Stimulated activated naive CD8-positive, alpha-beta T cell treated with anti-CD3 and anti-CD28 coated beads, Interleukin-15, amount 100 ng/mL, for 72 hours (primary cell): ENCODE measurements around the gene ABHD2.
"Not testable (repeated sequence)": the region's sequence is repeated elsewhere in the genome, so short reads cannot be mapped to it uniquely, and the experiment has no call there.

Experiments
- ATAC-seq: fragments of 150-1000 bp; cut with Tn5 transposase; 2 replicates; pipeline ENCODE4 v1.10.0; 2021; ENCODE audit warnings: mild to moderate bottlenecking, moderate library complexity
- DNase-seq, 2 donors: peaks; one replicate each; pipeline ENCODE4 v3.0.0; 2021 to 2022
- H3K27ac Mint-ChIP-seq, 2 donors: one replicate each; pipeline ENCODE4 v1.8.0; 2022; ENCODE audit warnings: mild to moderate bottlenecking in 2 of 2, mixed read lengths in 2 of 2, moderate library complexity in 2 of 2
- H3K27me3 Mint-ChIP-seq: one replicate; pipeline ENCODE4 v1.8.0; 2022; ENCODE audit warnings: mixed read lengths
- H3K4me1 Mint-ChIP-seq: one replicate; pipeline ENCODE4 v1.8.0; 2022; ENCODE audit warnings: mild to moderate bottlenecking, mixed read lengths
- H3K4me3 Mint-ChIP-seq, 2 donors: one replicate each; pipeline ENCODE4 v1.8.0; 2022; ENCODE audit warnings: mild to moderate bottlenecking in 2 of 2, mixed read lengths in 2 of 2, moderate library complexity in 1 of 2
- H3K9me3 Mint-ChIP-seq, 2 donors: one replicate each; pipeline ENCODE4 v1.8.0; 2022; ENCODE audit warnings: mixed read lengths in 2 of 2

Gene ABHD2, protein sequence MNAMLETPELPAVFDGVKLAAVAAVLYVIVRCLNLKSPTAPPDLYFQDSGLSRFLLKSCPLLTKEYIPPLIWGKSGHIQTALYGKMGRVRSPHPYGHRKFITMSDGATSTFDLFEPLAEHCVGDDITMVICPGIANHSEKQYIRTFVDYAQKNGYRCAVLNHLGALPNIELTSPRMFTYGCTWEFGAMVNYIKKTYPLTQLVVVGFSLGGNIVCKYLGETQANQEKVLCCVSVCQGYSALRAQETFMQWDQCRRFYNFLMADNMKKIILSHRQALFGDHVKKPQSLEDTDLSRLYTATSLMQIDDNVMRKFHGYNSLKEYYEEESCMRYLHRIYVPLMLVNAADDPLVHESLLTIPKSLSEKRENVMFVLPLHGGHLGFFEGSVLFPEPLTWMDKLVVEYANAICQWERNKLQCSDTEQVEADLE

DNA sequence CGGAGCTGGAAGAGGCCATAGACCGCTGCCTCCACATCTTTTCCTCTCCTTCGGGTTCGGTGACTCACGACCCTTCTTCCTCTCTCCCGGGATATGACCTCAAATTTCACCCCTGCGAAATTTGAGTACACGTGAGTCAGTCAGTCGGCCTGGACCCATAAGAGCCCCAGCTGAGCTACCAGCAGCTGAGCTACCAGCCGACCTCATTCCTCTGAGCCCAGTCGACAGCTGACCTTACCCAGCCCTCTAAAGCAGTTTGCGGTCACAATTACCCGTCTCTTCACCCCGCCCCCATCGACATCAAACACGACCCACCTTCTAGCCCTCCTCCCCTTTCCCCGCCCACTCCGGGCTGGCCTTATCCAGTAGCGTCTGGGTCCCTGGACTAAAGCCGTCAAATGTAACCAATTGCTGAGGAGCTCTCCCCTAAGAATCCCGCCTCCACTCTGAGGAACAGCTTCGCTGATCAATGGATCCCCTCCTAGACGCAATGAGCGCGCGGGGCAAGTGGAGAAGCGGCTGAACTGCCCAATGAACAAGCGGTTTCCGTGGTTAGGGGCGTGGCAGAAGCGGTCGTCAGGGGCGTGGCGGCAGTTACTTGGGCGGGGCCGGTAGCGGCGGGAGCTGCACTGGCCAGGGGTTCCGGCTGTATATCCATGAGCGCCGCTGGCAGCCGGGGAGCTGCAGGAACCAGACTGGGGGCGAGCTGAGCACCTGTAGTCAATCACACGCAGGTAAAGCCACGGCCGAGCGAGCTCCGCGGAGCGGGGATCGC is at the start of gene ABHD2:
Gene ABHD2 (plus strand): TSS at position 627 of the 775 bp plus-strand sequence. CDS start 27,872 bp downstream, outside the sequence.
- H3K4me3 Mint-ChIP-seq: no peak within 1 kb of the TSS

DNA sequence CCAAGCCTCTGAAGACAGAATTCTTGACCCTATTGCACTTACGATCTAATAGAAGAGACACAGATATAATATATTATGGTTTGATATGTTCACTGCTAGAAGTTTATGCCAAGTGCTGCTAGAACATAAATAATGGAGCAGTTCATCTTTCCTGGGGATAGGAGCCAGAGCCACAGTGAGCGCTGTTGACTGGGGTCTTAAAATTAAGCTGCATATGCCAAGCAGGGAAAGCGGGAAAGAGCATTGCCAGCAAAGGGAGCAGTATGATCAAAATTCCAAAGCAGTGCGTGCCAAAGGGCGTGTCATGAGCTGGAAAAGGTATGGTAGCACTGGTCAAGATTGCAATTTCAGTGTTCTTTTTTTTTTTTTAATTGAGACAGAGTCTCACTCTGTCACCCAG is 49.1 kb upstream of the ABHD2 start:
- peaks cover 7% of the 10 kb centered on the region for H3K27me3 Mint-ChIP-seq

More for the DNA sequence above, at the start of gene ABHD2:
- Mint-ChIP-seq H3K27me3 (no peaks in the 10 kb centered on the region), H3K9me3 (no peaks in the 10 kb centered on the region), H3K27ac (no peak within 1 kb of the TSS), H3K4me1 (peaks cover 38% of the 10 kb centered on the region)
- ATAC-seq: peak; percentile 98
- DNase-seq: peak; percentile 98 to 99

DNA sequence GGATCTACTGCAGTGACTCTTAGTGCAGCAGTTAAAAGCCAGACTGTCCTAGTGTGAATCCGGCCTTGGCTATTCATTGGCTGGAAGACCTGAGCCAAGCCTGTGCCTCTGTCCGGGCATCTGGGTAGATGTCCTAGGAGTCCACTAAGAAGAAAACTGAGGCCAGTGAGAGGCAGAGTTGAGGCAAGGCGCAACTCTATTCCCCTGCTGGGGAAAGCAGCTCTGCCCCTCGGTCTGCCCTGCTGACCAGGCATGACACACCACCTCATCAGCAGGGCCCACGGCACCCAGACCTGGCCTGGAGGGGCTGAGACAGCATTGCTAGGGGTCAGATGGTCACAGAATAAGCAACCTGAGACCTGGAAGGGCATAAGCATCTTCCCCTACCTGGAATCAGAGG is 46.7 kb upstream of the ABHD2 start:
- peaks cover 5% of the 10 kb centered on the region for H3K4me1 Mint-ChIP-seq
- ATAC-seq (no peak), DNase-seq (no peak)
- peaks cover 7% of the 10 kb centered on the region for H3K27me3 Mint-ChIP-seq
- no peak overlapping the region for H3K27ac Mint-ChIP-seq
- no peaks in the 10 kb centered on the region for H3K9me3 Mint-ChIP-seq
- no peak overlapping the region for H3K4me3 Mint-ChIP-seq

More for the DNA sequence above, 49.1 kb upstream of the ABHD2 start:
- no peak for ATAC-seq
- Mint-ChIP-seq H3K27ac (no peak overlapping the region), H3K4me1 (peaks cover 5% of the 10 kb centered on the region), H3K9me3 (no peaks in the 10 kb centered on the region), H3K4me3 (no peak overlapping the region)
- no peak for DNase-seq

DNA sequence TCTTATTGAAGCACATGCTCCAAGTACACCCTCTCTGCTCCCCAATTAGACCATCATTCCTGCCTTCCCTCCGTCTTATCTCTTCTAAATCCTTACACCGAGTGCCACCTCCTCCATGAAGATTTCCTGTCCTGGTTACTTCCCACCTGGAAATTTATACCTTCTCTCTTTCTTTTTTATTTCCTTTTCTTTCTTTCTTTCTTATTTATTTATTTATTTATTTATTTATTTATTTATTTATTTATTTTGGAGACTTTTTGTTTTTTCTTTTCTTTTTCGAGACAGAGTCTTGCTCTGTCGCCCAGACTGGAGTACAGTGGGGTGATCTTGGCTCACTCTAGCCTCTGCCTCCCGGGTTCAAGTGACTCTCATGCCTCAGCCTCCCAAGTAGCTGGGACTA is 45.9 kb upstream of the ABHD2 start:
- Mint-ChIP-seq H3K27me3 (peaks cover 7% of the 10 kb centered on the region), H3K27ac (no peak overlapping the region), H3K4me1 (peaks cover 5% of the 10 kb centered on the region), H3K9me3 (no peaks in the 10 kb centered on the region), H3K4me3 (no peak overlapping the region)
- no peak for ATAC-seq
- no peak for DNase-seq

DNA sequence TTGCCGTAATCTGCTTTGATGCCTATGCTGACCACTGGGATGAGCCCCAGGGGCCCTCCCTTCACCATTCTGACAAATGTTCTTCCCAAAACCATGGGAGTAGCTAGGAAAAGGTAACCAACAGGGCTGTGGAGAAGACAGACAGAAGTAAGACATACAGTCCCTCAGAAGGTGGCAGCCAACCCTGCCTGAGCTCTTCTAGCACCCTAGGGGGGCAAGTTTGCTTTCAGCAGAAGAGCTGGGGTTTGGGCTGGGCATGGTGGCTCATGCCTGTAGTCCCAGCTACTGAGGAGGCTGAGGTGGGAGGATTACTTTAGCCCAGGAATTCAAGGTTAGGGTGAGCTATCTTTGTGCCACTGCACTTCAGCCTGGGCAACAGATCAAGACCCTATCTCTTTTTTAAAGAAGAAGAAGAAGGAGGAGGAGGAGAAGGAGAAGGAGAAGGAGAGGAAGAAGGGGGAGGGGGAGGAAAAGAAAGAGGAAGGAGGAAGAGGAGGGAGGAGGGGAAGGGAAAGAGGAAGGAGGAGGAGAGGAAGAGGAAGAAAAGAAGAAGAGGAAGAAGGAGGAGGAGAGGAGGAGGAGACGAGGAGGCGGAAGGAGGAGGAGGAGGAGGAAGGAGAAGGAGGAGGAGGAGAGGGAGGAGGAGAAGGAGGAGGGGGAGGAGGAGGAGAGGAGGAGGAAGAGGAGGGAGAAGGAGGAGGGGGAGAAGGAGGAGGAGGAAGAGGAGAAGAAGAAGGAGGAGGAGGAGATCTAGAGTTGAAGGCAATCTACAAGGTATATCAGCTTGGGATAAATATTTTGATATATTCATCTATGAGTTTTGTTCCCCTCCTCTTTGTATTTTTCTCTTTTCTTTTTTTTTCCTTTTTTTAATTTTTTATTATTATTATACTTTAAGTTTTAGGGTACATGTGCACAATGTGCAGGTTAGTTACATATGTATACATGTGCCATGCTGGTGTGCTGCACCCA is 44.9 kb upstream of the ABHD2 start:
- no peak overlapping the region for H3K27ac Mint-ChIP-seq
- H3K4me3 Mint-ChIP-seq: no peak overlapping the region
- peaks cover 0 to 3% of the 10 kb centered on the region in 2 donors for H3K9me3 Mint-ChIP-seq
- DNase-seq (no peak), ATAC-seq (no peak)
- H3K4me1 Mint-ChIP-seq: peaks cover 5% of the 10 kb centered on the region
- peaks cover 4% of the 10 kb centered on the region for H3K27me3 Mint-ChIP-seq

DNA sequence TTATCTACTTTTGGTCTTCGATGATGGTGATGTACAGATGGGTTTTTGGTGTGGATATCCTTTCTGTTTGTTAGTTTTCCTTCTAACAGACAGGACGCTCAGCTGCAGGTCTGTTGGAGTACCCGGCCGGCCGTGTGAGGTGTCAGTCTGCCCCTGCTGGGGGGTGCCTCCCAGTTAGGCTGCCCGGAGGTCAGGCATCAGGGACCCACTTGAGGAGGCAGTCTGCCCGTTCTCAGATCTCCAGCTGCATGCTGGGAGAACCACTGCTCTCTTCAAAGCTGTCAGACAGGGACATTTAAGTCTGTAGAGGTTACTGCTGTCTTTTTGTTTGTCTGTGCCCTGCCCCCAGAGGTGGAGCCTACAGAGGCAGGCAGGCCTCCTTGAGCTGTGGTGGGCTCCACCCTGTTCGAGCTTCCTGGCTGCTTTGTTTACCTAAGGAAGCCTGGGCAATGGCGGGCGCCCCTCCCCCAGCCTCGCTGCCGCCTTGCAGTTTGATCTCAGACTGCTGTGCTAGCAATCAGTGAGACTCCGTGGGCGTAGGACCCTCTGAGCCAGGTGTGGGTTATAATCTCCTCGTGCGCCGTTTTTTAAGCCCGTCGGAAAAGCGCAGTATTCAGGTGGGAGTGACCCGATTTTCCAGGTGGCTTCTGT is 39.1 kb upstream of the ABHD2 start:
- H3K27ac Mint-ChIP-seq, DNase-seq, ATAC-seq, H3K27me3 Mint-ChIP-seq, H3K9me3 Mint-ChIP-seq: not testable (repeated sequence)
- Mint-ChIP-seq H3K4me1 (peaks cover 20% of the 10 kb centered on the region), H3K4me3 (peak overlapping the region in 1 of 2 donors; percentile 15)

DNA sequence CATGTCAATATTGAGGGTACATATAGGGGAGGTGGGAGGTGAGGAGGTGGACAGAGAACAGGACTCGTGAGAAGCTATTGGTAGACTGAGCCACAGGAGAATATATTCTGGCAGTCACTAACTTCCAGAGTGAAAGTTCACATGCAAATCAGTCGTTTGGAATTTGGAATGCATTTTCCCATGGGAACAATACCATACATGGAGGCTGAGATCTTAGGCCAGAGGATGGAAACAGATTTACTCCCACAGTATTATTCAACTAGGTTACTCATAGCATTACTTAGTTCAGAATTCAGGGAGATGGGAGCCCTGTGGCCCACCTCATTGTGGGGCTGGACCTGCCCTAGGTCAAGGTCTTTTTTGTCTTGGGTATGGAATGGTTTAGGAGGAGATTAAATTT is 36.4 kb upstream of the ABHD2 start:
- H3K4me1 Mint-ChIP-seq: peaks cover 20% of the 10 kb centered on the region
- H3K27ac Mint-ChIP-seq: no peak overlapping the region
- ATAC-seq (no peak), DNase-seq (no peak)
- H3K4me3 Mint-ChIP-seq: no peak overlapping the region
- peaks cover 3 to 9% of the 10 kb centered on the region in 2 donors for H3K9me3 Mint-ChIP-seq
- H3K27me3 Mint-ChIP-seq: no peaks in the 10 kb centered on the region

DNA sequence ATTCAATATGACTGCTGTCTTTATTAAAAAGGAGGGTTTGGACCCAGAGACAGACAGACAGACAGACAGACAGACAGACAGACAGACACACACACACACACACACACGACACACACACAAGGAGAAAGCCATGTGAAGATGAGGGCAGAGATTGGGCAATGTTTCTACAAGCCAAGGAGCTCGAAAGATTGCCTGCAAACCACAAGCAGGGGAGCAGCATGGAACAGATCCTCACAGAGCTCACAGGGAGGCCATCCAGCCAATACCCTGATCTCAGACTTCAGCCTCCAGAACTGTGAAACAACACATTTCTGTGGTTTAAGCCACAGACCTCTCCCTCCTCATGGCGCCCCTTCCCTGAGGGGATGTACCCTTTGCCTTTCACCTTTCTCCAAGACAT is 35.8 kb upstream of the ABHD2 start:
- Mint-ChIP-seq H3K4me3 (no peak overlapping the region), H3K27ac (peak overlapping the region; percentile 4 to 21), H3K9me3 (peaks cover 3 to 9% of the 10 kb centered on the region in 2 donors), H3K4me1 (peaks cover 25% of the 10 kb centered on the region), H3K27me3 (no peaks in the 10 kb centered on the region)
- ATAC-seq: peak; percentile 63
- DNase-seq: no peak

DNA sequence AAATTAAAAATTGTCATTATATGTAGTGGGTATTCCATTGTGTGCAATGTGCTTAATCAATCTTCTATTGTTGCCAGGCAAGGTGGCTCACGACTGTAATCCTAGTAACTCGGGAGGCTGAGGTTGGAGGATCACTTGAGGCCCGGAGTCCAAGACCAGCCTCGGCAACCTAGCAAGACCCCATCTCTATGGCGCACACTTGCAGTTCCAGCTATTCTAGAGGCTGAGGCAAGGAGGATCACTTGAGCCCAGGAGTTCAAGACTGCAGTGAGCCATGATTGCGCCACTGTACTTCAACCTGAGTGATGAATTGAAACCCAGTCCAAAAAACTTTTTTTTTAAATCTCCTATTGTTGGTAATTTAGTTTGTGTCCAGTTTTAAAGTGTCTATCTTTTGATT is 33.4 kb upstream of the ABHD2 start:
- ATAC-seq: no peak

DNA sequence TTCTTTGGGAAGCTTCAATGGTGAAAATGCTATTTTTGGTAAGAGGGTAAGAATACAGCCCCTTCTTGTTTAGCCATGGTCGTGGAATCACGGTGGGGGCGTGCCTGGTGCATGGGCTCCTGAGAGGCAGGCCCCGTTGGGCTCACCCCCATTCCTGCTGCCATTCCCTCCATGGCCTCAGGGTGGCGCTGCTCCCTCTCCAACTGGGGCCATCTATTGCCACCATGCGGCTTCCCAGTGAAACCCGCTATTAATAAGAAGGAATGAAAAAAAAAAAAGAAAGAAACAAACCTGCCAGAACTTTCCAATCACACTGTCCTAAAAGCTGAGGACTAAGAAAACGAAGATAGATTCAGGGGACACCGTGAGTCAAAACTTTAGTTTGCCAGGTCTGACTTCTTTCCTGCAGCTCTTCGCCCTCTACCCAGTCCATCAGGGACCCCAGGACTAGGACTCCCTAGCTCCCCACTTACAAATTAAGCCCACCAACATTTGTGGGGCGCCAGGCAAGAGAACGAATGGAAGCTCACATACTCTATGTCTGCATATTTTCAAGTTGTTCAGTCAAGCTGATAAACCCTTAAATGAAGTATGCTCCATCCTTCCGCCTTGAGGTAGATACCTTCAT is 30.6 kb upstream of the ABHD2 start:
- peak; percentile 81 to 84 for DNase-seq
- Mint-ChIP-seq H3K27ac (peak overlapping the region in 1 of 2 donors; percentile 46), H3K27me3 (peaks cover 16% of the 10 kb centered on the region)

More for the DNA sequence above, 33.4 kb upstream of the ABHD2 start:
- peaks cover 0 to 4% of the 10 kb centered on the region in 2 donors for H3K9me3 Mint-ChIP-seq
- peak overlapping the region in 1 of 2 donors; percentile 34 for H3K27ac Mint-ChIP-seq
- peaks cover 16% of the 10 kb centered on the region for H3K27me3 Mint-ChIP-seq
- H3K4me3 Mint-ChIP-seq: no peak overlapping the region
- DNase-seq: no peak
- peaks cover 23% of the 10 kb centered on the region for H3K4me1 Mint-ChIP-seq

DNA sequence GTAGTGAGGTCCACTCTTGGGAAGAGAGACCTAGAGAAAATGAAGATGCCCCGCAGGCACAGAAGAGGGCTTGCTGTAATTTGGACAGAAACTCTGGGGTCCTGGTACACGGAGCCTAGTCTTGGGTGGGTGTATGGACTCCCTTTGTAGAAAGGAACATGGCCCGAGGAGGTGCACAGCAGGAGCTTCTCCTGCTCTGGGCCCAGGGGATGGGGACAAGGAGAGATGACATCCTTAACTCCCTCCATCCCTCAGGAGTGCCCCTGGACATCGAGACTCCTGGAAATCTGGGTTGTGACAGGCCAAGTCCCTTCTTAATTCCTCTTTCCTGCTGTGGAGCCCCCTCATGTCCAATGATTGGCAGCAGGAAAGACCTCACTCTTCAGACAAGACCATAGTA is 29.9 kb upstream of the ABHD2 start:
- H3K27ac Mint-ChIP-seq: no peak overlapping the region

More for the DNA sequence above, 30.6 kb upstream of the ABHD2 start:
- ATAC-seq: peak; percentile 92
- Mint-ChIP-seq H3K4me1 (peaks cover 17% of the 10 kb centered on the region), H3K4me3 (no peak overlapping the region), H3K9me3 (no peaks in the 10 kb centered on the region)

DNA sequence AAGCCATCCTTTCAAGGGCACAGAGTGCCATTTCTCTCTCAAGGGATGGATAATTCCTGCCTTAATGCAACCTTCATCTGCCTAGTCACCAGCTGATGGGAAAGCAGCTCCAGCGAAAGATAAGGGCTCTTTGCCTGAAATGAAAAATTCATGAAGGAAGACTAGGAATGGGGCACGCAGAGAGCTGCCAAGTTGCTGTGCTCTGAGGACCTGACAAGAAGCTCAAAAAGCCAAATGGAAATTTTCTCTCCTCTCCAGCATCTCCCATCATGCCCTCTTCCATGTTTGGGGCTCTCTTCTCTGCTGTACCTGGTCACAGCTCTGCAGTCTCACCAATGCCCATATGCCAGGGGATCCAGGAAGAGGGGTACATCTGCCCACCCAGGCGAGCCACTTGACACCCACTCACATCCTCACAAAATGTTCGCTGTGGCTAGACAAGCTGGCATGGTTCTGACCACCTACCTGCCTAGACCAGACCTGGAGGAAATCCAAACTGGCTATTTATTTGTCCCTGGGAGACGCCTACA is 29.3 kb upstream of the ABHD2 start:
- Mint-ChIP-seq H3K27ac (peak overlapping the region in 1 of 2 donors; percentile 22), H3K9me3 (no peaks in the 10 kb centered on the region), H3K27me3 (peaks cover 16% of the 10 kb centered on the region), H3K4me3 (no peak overlapping the region), H3K4me1 (peaks cover 13% of the 10 kb centered on the region)
- no peak for DNase-seq
- ATAC-seq: no peak

More for the DNA sequence above, 29.9 kb upstream of the ABHD2 start:
- no peaks in the 10 kb centered on the region for H3K9me3 Mint-ChIP-seq
- no peak overlapping the region for H3K4me3 Mint-ChIP-seq
- peaks cover 16% of the 10 kb centered on the region for H3K27me3 Mint-ChIP-seq
- H3K4me1 Mint-ChIP-seq: peaks cover 13% of the 10 kb centered on the region
- DNase-seq (no peak), ATAC-seq (no peak)

DNA sequence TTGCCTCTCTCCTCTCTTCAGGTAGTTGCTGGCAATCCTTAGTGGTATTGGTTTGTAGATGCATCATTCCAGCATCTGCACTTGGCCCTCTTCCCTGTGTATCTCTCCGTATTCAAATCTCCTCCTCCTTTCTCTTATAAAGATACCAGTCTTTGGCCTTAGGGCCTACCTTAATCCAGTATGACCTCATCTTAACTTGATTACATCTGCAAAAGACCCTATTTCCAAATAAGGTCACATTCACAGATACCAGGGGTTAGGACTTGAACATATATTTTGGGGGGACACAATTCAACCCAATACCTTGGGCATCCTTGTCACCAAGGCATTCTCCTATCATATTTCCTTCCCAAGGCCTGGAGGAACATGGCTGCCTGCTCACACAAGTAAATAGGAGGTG is 22.0 kb upstream of the ABHD2 start:
- Mint-ChIP-seq H3K9me3 (peaks cover 9 to 25% of the 10 kb centered on the region in 2 donors), H3K4me3 (no peak overlapping the region), H3K27ac (no peak overlapping the region), H3K27me3 (no peaks in the 10 kb centered on the region), H3K4me1 (peaks cover 17% of the 10 kb centered on the region)
- no peak for DNase-seq
- ATAC-seq: no peak

DNA sequence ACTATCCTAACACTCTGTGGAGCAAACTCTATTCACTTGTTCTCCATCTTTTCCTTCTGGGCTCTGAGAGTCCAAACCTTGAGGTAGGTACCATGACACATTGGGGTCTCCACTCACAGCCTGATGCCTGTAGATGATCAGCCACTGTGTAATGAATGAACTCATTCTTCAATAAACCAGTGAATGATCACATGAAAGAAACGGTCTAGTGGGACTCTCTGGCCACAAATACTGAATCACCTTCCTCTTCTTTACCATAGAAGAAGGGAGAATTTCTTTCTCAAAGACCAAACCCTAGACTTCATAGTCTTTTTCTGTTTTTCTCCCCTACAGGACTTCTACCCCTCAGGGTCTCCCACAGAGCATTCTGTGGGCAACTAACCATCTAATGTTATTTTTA is 20.5 kb upstream of the ABHD2 start:
- H3K4me1 Mint-ChIP-seq: peaks cover 17% of the 10 kb centered on the region
- DNase-seq (peak in 1 of 2 donors; percentile 23), ATAC-seq (peak; percentile 75)
- no peaks in the 10 kb centered on the region for H3K27me3 Mint-ChIP-seq
- peaks cover 9 to 25% of the 10 kb centered on the region in 2 donors for H3K9me3 Mint-ChIP-seq
- H3K4me3 Mint-ChIP-seq: no peak overlapping the region
- H3K27ac Mint-ChIP-seq: peak overlapping the region; percentile 22 to 73
